GM13976 (cell line): ENCODE results near the gene ANLN.
"Not testable (repeated sequence)": the region's sequence is repeated elsewhere in the genome, so short reads cannot be mapped to it uniquely, and the experiment has no call there.

Experiments
- DNase-seq: peaks from one replicate; pipeline ENCODE4 v3.0.0; 2012; ENCODE audit warnings: low spot score
- in situ Hi-C: fragments of 300-500 bp; cut with MboI; formaldehyde crosslinking; loops from one replicate; pipeline ENCODE4 v1.12.0; 2022; ENCODE audit warnings: low sequenced_read_pairs, mixed read lengths, inconsistent platforms; ENCODE audit not compliant: unreplicated experiment
- TF ChIP-seq, protein P1 (sequence below): IDR thresholded peaks from 2 replicates; pipeline ENCODE4 v1.5.1; 2012; ENCODE audit warnings: borderline replicate concordance, mild to moderate bottlenecking; ENCODE audit not compliant: insufficient read depth; ENCODE audit errors: extremely low read depth, missing control alignments, control extremely low read depth

The ANLN gene

DNA sequence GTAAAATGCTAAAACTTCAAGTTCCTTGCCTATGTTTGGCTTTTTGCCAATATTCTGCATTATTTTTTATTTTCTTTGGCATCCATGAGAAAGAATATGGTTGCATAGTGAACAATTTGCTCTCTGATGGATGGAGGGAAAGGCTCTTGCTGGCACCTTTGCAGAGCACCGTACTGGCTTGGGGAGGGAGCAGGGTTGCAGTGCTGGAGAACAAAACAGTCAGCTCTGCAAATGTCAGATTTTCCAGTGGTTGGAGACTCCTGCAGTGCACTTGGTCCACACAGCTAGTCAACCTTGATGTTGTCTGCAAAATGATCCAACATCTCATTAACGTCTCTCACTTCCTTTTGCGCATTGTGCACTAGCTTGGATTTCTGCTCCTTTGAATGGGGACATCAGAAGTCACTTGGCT lies 100.8 kb downstream of the ANLN start:
- DNase-seq, result no peak
- in situ Hi-C loops, result no loop called here
- TF ChIP-seq, protein P1, sequence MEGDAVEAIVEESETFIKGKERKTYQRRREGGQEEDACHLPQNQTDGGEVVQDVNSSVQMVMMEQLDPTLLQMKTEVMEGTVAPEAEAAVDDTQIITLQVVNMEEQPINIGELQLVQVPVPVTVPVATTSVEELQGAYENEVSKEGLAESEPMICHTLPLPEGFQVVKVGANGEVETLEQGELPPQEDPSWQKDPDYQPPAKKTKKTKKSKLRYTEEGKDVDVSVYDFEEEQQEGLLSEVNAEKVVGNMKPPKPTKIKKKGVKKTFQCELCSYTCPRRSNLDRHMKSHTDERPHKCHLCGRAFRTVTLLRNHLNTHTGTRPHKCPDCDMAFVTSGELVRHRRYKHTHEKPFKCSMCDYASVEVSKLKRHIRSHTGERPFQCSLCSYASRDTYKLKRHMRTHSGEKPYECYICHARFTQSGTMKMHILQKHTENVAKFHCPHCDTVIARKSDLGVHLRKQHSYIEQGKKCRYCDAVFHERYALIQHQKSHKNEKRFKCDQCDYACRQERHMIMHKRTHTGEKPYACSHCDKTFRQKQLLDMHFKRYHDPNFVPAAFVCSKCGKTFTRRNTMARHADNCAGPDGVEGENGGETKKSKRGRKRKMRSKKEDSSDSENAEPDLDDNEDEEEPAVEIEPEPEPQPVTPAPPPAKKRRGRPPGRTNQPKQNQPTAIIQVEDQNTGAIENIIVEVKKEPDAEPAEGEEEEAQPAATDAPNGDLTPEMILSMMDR, result no peak

DNA sequence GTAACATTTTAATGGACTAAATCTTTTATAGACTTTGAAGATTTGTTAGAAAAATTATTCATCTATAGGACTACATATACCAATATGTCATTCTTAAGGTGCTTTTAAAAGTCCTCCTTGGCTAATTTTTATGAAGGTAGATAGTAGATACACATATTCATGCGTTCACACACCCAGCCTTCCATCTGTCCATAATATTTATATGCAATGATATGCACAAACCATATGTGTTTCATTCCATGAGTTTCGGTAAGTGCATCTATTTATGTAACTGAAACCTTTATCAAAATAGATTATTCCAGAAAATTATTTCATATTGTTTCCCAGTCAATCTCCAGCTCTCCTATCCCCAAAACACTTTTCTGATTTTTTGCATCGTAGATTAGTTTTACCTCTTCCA lies 101.7 kb downstream of the ANLN start:
- in situ Hi-C loops, result no loop called here
- TF ChIP-seq, protein P1, result no peak
- DNase-seq, result no peak

DNA sequence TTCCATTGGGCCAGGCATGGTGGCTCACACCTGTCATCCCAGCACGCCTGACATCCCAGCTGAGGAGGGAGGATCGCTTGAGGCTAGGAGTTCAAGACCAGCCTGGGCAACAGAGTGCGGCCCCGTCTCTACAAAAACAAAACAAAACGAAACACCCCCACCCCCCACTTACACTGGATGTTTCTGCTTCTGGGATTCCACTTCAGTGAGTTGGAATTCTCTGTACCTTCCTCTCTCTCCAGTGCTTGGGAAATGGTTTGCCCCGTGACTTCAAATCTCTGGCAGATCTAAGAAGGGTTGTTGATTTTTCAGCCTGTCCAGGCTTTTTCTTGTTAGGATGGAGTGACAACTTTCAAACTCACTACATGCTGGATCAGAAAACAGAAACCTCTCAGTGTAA lies 106.9 kb downstream of the ANLN start:
- TF ChIP-seq, protein P1, result no peak
- in situ Hi-C loops, result no loop called here

DNA sequence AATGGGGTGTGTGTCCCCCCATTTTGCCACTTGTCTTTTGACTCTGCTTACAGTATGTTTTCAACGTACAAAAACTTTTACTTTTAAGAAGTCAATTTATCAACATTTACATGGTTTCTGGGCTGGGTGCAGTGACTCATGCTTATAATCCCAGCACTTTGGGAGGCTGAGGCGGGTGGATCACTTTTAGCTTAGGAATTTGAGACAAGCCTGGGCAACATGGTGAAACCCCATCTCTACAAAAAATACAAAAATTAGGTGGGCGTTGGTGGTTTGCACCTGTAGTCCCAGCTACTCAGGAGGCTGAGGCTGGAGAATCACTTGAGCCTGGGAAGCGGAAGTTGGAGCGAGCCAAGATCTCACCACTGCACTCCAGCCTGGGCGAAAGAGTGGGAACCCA lies 107.5 kb downstream of the ANLN start:
- DNase-seq, in situ Hi-C loops: not testable (repeated sequence)

More for the DNA sequence above, 106.9 kb downstream of the ANLN start:
- no peak for DNase-seq

DNA sequence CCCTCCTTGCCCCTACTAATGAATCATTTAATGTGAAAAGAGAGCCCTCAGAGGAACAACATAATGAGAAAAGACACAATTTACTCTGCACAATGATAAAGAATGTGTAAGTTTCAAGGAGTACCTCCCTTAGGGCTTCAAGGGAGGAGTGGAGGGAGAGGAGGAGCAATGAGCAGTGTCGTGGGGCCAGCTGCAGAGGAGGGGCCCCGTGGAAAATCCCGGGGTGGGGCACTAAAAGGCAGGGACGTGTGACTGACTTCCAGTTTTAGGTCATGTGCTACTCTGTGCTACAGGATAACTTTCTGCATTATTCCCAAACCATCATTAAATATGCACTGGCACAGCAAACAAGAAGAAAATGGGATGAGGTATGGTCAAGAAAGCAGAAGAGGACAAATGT lies 108.1 kb downstream of the ANLN start:
- TF ChIP-seq, protein P1, result no peak
- in situ Hi-C loops, result no loop called here
- no peak for DNase-seq
